Gastroesophageal sphincter (tissue), 4 donors: Measurements from ENCODE around the gene TBCD. TPM values are rescaled to one million over a fixed set of nuclear protein-coding genes. Genes with fewer than 3 reads are reported as not detected.
A peak's percentile ranks its signal among the peaks of the same experiment; 100 is the strongest.

Experiments used
- ATAC-seq: fragments of 150-250 bp; one replicate; pipeline ENCODE4 v1.9.1; 2016; ENCODE audit warnings: mild to moderate bottlenecking, moderate library complexity
- H3K27ac ChIP-seq, 4 donors: fragments of 200-600 bp; sonication (generic) in 3 of 4; 1 replicate in 3 of 4; 2 replicates in 1 of 4; pipeline ENCODE4 v1.5.1; 2016 to 2019
- H3K27me3 ChIP-seq: fragments of 200-600 bp; sonication (generic); one replicate; pipeline ENCODE4 v1.5.1; 2019
- H3K36me3 ChIP-seq, 2 donors: fragments of 200-600 bp; sonication (generic); one replicate each; pipeline ENCODE4 v1.5.1; 2019; ENCODE audit warnings: control low read depth in 1 of 2
- H3K4me1 ChIP-seq, 3 donors: fragments of 200-600 bp; sonication (generic); 1 replicate in 2 of 3; 2 replicates in 1 of 3; pipeline ENCODE4 v1.5.1; 2016 to 2019; ENCODE audit warnings: control low read depth in 2 of 3
- H3K4me3 ChIP-seq, 2 donors: fragments of 200-600 bp; sonication (generic); one replicate each; pipeline ENCODE4 v1.5.1; 2019; ENCODE audit warnings: mild to moderate bottlenecking in 1 of 2, moderate library complexity in 1 of 2
- H3K9me3 ChIP-seq, 3 donors: fragments of 200-600 bp; sonication (generic); one replicate each; pipeline ENCODE4 v1.5.1; 2017 to 2019; ENCODE audit warnings: control low read depth in 2 of 3
- CTCF ChIP-seq, 4 experiments: fragments of 200-600 bp in 2 of 4; fragments of 450-650 bp in 2 of 4; sonication (generic) in 1 of 4; IDR thresholded peaks; one replicate each; pipeline ENCODE4 v1.5.1; 2017 to 2019; ENCODE audit warnings: antibody characterized with exemption in 4 of 4, mild to moderate bottlenecking in 2 of 4, moderate library complexity in 2 of 4
- EP300 ChIP-seq: sonication (generic); formaldehyde crosslinking; IDR thresholded peaks from one replicate; pipeline ENCODE4 v1.6.1; 2017; ENCODE audit warnings: antibody characterized with exemption, mild to moderate bottlenecking
- POLR2A ChIP-seq, 2 donors: fragments of 450-650 bp; IDR thresholded peaks; one replicate each; pipeline ENCODE4 v1.6.1; 2017; ENCODE audit warnings: antibody characterized with exemption in 2 of 2, mild to moderate bottlenecking in 2 of 2, moderate library complexity in 1 of 2
- POLR2AphosphoS5 ChIP-seq: sonication (generic); formaldehyde crosslinking; IDR thresholded peaks from one replicate; pipeline ENCODE4 v1.6.1; 2017; ENCODE audit warnings: antibody characterized with exemption
- WGBS, 2 donors: methylation state at CpG; one replicate each; pipeline ENCODE4 v1.1.5; 2018; ENCODE audit warnings: low coverage in 1 of 2; 5-methylcytosine and 5-hydroxymethylcytosine counted together
- total RNA-seq, 4 donors: library from RNA; depleted of rRNA; stranded (reverse); fragments of >200 nt; gene quantifications; one replicate each; pipeline ENCODE4 v1.1.0, GENCODE V29; 2016

The TBCD gene
- total RNA-seq, 4 donors from 2014 or later: 32.0 to 57.8 (median 47.0) TPM

GRCh38 chr17:82790391-82790790, 38.5 kb downstream of the TBCD start:
- peaks cover 0 to 23% (median 6%) of the 10 kb centered on the region in 3 donors for H3K4me1 ChIP-seq
- no peak for TF ChIP-seq CTCF (IDR thresholded peaks at IDR 0.05)
- no peak for TF ChIP-seq EP300
- peaks cover 0 to 18% of the 10 kb centered on the region in 2 donors for H3K36me3 ChIP-seq
- H3K27me3 ChIP-seq: no peaks in the 10 kb centered on the region
- no peaks in the 10 kb centered on the region for H3K9me3 ChIP-seq
- no peak overlapping the region for H3K27ac ChIP-seq
- no peak for ATAC-seq
- WGBS, 2 donors: 93 to 100% methylated on average over 2 to 5 of the region's 13 CpGs
- H3K4me3 ChIP-seq: no peak overlapping the region

- TF ChIP-seq EP300 (no peak), CTCF (IDR thresholded peaks at IDR 0.05) (no peak), POLR2AphosphoS5 (no peak), POLR2A (IDR thresholded peaks at IDR 0.05) (no peak)
- 60 to 68% methylated on average over 2 to 5 of the region's 12 CpGs for WGBS, 2 donors
- Histone ChIP-seq H3K4me1 (peaks cover 0 to 27% (median 6%) of the 10 kb centered on the region in 3 donors), H3K4me3 (no peak overlapping the region), H3K27ac (no peak overlapping the region), H3K36me3 (peaks cover 0 to 22% of the 10 kb centered on the region in 2 donors), H3K27me3 (no peaks in the 10 kb centered on the region), H3K9me3 (no peaks in the 10 kb centered on the region)
- ATAC-seq: no peak
Observed at GRCh38 chr17:82791532-82791931, 39.7 kb downstream of the TBCD start.

- TF ChIP-seq POLR2A (IDR thresholded peaks at IDR 0.05) (no peak), EP300 (no peak), CTCF (IDR thresholded peaks at IDR 0.05) (no peak), POLR2AphosphoS5 (no peak)
- Histone ChIP-seq H3K27ac (peak overlapping the region in 3 of 4 donors; percentile 44 to 57 (median 54)), H3K9me3 (no peaks in the 10 kb centered on the region), H3K27me3 (no peaks in the 10 kb centered on the region), H3K36me3 (peaks cover 0 to 27% of the 10 kb centered on the region in 2 donors), H3K4me3 (no peak overlapping the region), H3K4me1 (peaks cover 0 to 27% (median 6%) of the 10 kb centered on the region in 3 donors)
- ATAC-seq: peak; percentile 37
- 20 to 33% methylated on average over 1 to 10 of the region's 15 CpGs for WGBS, 2 donors
Observed at GRCh38 chr17:82793974-82794630, 42.2 kb downstream of the TBCD start.

- no peak overlapping the region for H3K4me3 ChIP-seq
- WGBS, 2 donors: 49% methylated on average over 6 of the region's 18 CpGs; no CpG with 5 or more reads in 1 of the 2 donors
- peak; percentile 42 for ATAC-seq
- H3K4me1 ChIP-seq: peaks cover 0 to 27% (median 6%) of the 10 kb centered on the region in 3 donors
- H3K27ac ChIP-seq: peak overlapping the region in 3 of 4 donors; percentile 44 to 57 (median 54)
- H3K9me3 ChIP-seq: no peaks in the 10 kb centered on the region
- peak; percentile 45 for TF ChIP-seq POLR2AphosphoS5
- no peak for TF ChIP-seq EP300
- H3K27me3 ChIP-seq: no peaks in the 10 kb centered on the region
- peaks cover 0 to 31% of the 10 kb centered on the region in 2 donors for H3K36me3 ChIP-seq
Observed at GRCh38 chr17:82794781-82795482, 43.1 kb downstream of the TBCD start.

- TF ChIP-seq EP300 (no peak), POLR2AphosphoS5 (no peak), POLR2A (IDR thresholded peaks at IDR 0.05) (no peak), CTCF (IDR thresholded peaks at IDR 0.05) (no peak)
- no peaks in the 10 kb centered on the region for H3K27me3 ChIP-seq
- peaks cover 0 to 35% of the 10 kb centered on the region in 2 donors for H3K36me3 ChIP-seq
- no peaks in the 10 kb centered on the region for H3K9me3 ChIP-seq
- H3K27ac ChIP-seq: peak overlapping the region in 3 of 4 donors; percentile 44 to 57 (median 54)
- WGBS, 2 donors: 100% methylated on average over 4 of the region's 14 CpGs; no CpG with 5 or more reads in 1 of the 2 donors
- ATAC-seq: no peak
- peaks cover 0 to 27% (median 6%) of the 10 kb centered on the region in 3 donors for H3K4me1 ChIP-seq
- H3K4me3 ChIP-seq: no peak overlapping the region
Observed at GRCh38 chr17:82795615-82796014, 43.8 kb downstream of the TBCD start.
